Mucosa of descending colon (tissue), 3 donors: ENCODE measurements around the gene CDH4. TPM values are rescaled to one million over a fixed set of nuclear protein-coding genes. Genes with fewer than 3 reads are reported as not detected.
A peak's percentile ranks its signal among the peaks of the same experiment; 100 is the strongest.

Experiments
- ATAC-seq: fragments of 200-7000 bp; cut with Tn5 transposase; one replicate; pipeline ENCODE4 v1.9.1; 2020; ENCODE audit warnings: mild to moderate bottlenecking, moderate library complexity
- DNase-seq, 3 donors: peaks; one replicate each; pipeline ENCODE4 v3.0.0-alpha.2; 2020
- H3K36me3 ChIP-seq: fragments of 200-600 bp; one replicate; pipeline ENCODE4 v1.8.0; 2021; ENCODE audit warnings: low read depth, mild to moderate bottlenecking
- H3K4me1 ChIP-seq: fragments of 200-600 bp; one replicate; pipeline ENCODE4 v1.8.0; 2021; ENCODE audit warnings: low read depth, mild to moderate bottlenecking
- H3K4me3 ChIP-seq: fragments of 200-600 bp; one replicate; pipeline ENCODE4 v1.8.0; 2021; ENCODE audit warnings: mild to moderate bottlenecking
- H3K9me3 ChIP-seq: fragments of 200-600 bp; one replicate; pipeline ENCODE4 v1.8.0; 2021; ENCODE audit warnings: mild to moderate bottlenecking
- CTCF ChIP-seq: fragments of 200-600 bp; IDR thresholded peaks from one replicate; pipeline ENCODE4 v1.8.0; 2022; ENCODE audit warnings: antibody characterized with exemption, mild to moderate bottlenecking
- intact Hi-C, 2 donors: fragments of 100-400 bp; cut with DNase I in 1 of 2; cut with micrococcal nuclease in 1 of 2; formaldehyde crosslinking; loops; one replicate each; pipeline versions ENCODE4 v1.11.0 to v1.11.1; 2022; cut with DNase I, micrococcal nuclease
- total RNA-seq, 3 donors: library from RNA; stranded (reverse); fragmentation: NEBNext Ultra II Directional in 2 of 3; extraction: Animal tissue kit (Norgen Biotek cat#: 25700) in 2 of 3; gene quantifications; one replicate each; pipeline versions ENCODE4 v1.2.1 to v1.2.4, GENCODE V29; 2021 to 2023
- donor health status: DM: no; HTN: no; CAD: no; lungs with moderate emphysema.
- donor health status: DM: no; HTN: no; CAD: no.
- donor health status: DM: no; HTN: yes; CAD: no.

CDH4 gene
- total RNA-seq, 3 donors from 2014 or later: 0.16 TPM; not detected in 2

GRCh38 chr20:61795669-61796630, 543.9 kb downstream of the CDH4 start:
- DNase-seq (no peak), ATAC-seq (no peak)
- no peak for TF ChIP-seq CTCF
- no peaks in the 10 kb centered on the region for H3K9me3 ChIP-seq
- H3K4me3 ChIP-seq: no peak overlapping the region
- H3K36me3 ChIP-seq: no peaks in the 10 kb centered on the region
- no peaks in the 10 kb centered on the region for H3K4me1 ChIP-seq
- intact Hi-C loops: no loop called here

GRCh38 chr20:61796738-61797137, 544.7 kb downstream of the CDH4 start:
- intact Hi-C loops: no loop called here
- Histone ChIP-seq H3K4me3 (no peak overlapping the region), H3K4me1 (no peaks in the 10 kb centered on the region), H3K36me3 (no peaks in the 10 kb centered on the region), H3K9me3 (no peaks in the 10 kb centered on the region)
- ATAC-seq (no peak), DNase-seq (no peak)
- TF ChIP-seq CTCF: no peak

- intact Hi-C loops: no loop called here
- no peaks in the 10 kb centered on the region for H3K4me1 ChIP-seq
- TF ChIP-seq CTCF: no peak
- H3K9me3 ChIP-seq: no peaks in the 10 kb centered on the region
- no peak overlapping the region for H3K4me3 ChIP-seq
- no peak for ATAC-seq
- no peaks in the 10 kb centered on the region for H3K36me3 ChIP-seq
- no peak for DNase-seq
These were observed 545.1 kb downstream of the CDH4 start for GRCh38 chr20:61797200-61797599.

- no peak overlapping the region for H3K4me3 ChIP-seq
- no peak for TF ChIP-seq CTCF
- intact Hi-C loops: no loop called here
- H3K9me3 ChIP-seq: no peaks in the 10 kb centered on the region
- no peaks in the 10 kb centered on the region for H3K36me3 ChIP-seq
- no peak for DNase-seq
- no peak for ATAC-seq
- no peaks in the 10 kb centered on the region for H3K4me1 ChIP-seq
These were observed 545.9 kb downstream of the CDH4 start for GRCh38 chr20:61797971-61798411.

- TF ChIP-seq CTCF: no peak
- peak in 1 of 3 donors; percentile 39 for DNase-seq
- intact Hi-C loops: no loop called here
- no peaks in the 10 kb centered on the region for H3K4me1 ChIP-seq
- H3K9me3 ChIP-seq: no peaks in the 10 kb centered on the region
- no peak for ATAC-seq
- H3K36me3 ChIP-seq: no peaks in the 10 kb centered on the region
- H3K4me3 ChIP-seq: no peak overlapping the region
These were observed 546.6 kb downstream of the CDH4 start for GRCh38 chr20:61798632-61799031.
